T-helper 2 cell (primary cell): ENCODE results near the gene PRAF2.

Experiments
- DNase-seq, 5 experiments: peaks; one replicate each; pipeline versions ENCODE4 v3.0.0 to v3.0.0-alpha.2; 2012 to 2022
- total RNA-seq, 2 donors: gene quantifications; one replicate each; lab custom pipeline; 2026; lab: John Stamatoyannopoulos, UW

PRAF2 gene
- total RNA-seq = 1.1 to 2.8 reads per million in 2 donors

GRCh38 chrX:49073601-49074575 lies at the start of gene PRAF2:
TSS of gene PRAF2 (minus strand) at chrX:49074002. CDS start at chrX:49073987, 15 bp downstream.
- peak; percentile 69 to 96 (median 86) for DNase-seq

GRCh38 chrX:49122499-49122898 lies 48.7 kb upstream of the PRAF2 start:
- DNase-seq = no peak

GRCh38 chrX:49120091-49120490 lies 46.3 kb upstream of the PRAF2 start:
- no peak for DNase-seq

- peak in 1 of 5 experiments; percentile 19 for DNase-seq
Observed at GRCh38 chrX:49117581-49117980, 43.8 kb upstream of the PRAF2 start.

- DNase-seq = no peak
Observed at GRCh38 chrX:49116716-49117115, 42.9 kb upstream of the PRAF2 start.

GRCh38 chrX:49116076-49116475 lies 42.3 kb upstream of the PRAF2 start:
- DNase-seq = no peak

- no peak for DNase-seq
Observed at GRCh38 chrX:49111791-49112190, 38.0 kb upstream of the PRAF2 start.

- no peak for DNase-seq
Observed at GRCh38 chrX:49110417-49110816, 36.6 kb upstream of the PRAF2 start.

GRCh38 chrX:49108641-49109040 lies 34.8 kb upstream of the PRAF2 start:
- no peak for DNase-seq

GRCh38 chrX:49106930-49107329 lies 33.1 kb upstream of the PRAF2 start:
- DNase-seq = peak in 1 of 5 experiments; percentile 19

- DNase-seq = no peak
Observed at GRCh38 chrX:49106296-49106695, 32.5 kb upstream of the PRAF2 start.

- DNase-seq = no peak
Observed at GRCh38 chrX:49103637-49104036, 29.8 kb upstream of the PRAF2 start.

GRCh38 chrX:49102190-49102589 lies 28.4 kb upstream of the PRAF2 start:
- DNase-seq = no peak

- DNase-seq = no peak
Observed at GRCh38 chrX:49101629-49101984, 27.8 kb upstream of the PRAF2 start.

- DNase-seq = peak; percentile 74 to 92 (median 83)
Observed at GRCh38 chrX:49100704-49101628, 27.2 kb upstream of the PRAF2 start.

- no peak for DNase-seq
Observed at GRCh38 chrX:49096419-49096818, 22.6 kb upstream of the PRAF2 start.

- no peak for DNase-seq
Observed at GRCh38 chrX:49089553-49089952, 15.8 kb upstream of the PRAF2 start.

GRCh38 chrX:49082271-49082871 lies 8.6 kb upstream of the PRAF2 start:
- DNase-seq = no peak

GRCh38 chrX:49079489-49080428 lies 6.0 kb upstream of the PRAF2 start, which contains the start of gene WDR45:
TSS of gene WDR45 (minus strand) at chrX:49079887. CDS start at chrX:49078095, 1,792 bp downstream.
- peak; percentile 32 to 81 (median 58) for DNase-seq

- DNase-seq = no peak
Observed at GRCh38 chrX:49077941-49078340, 4.1 kb upstream of the PRAF2 start.

GRCh38 chrX:49075347-49075746 lies 1.5 kb upstream of the PRAF2 start:
- DNase-seq = no peak

- no peak for DNase-seq
Observed at GRCh38 chrX:49072712-49073095, 1.1 kb downstream of the PRAF2 start.
